Measurements from ENCODE around the gene ALPP. TPM values are rescaled to one million over a fixed set of nuclear protein-coding genes. Genes with fewer than 3 reads are reported as not detected.

ALPP gene
- total and polyA plus RNA-seq, 2 donors (not counting 3 experiments of a cell fraction or from before 2014, with no cell fraction given): not detected

- POLR2A ChIA-PET: no interaction called here
- Histone ChIP-seq H3K36me3 (ENCODE audit: control insufficient read depth in 2 of 2, extremely low read depth in 1 of 2, insufficient read depth in 2 of 2, low read length in 2 of 2) (no peaks in the 10 kb centered on the region), H3K9me1 (replicated peaks; ENCODE audit: control insufficient read depth, extremely low read depth, insufficient read depth, low read length) (no peaks in the 10 kb centered on the region), H3K27me3 (ENCODE audit: control insufficient read depth in 2 of 2, insufficient read depth in 2 of 2, low read length in 2 of 2) (peaks cover 5 to 13% of the 10 kb centered on the region in 2 experiments), H3K79me2 (ENCODE audit: control insufficient read depth, insufficient read depth, low read length) (no peaks in the 10 kb centered on the region), H3K4me2 (ENCODE audit: insufficient read depth, low read length) (no peak overlapping the region), H3K4me3 (replicated peaks in 1 of 3; ENCODE audit: insufficient read depth in 1 of 3, low read depth in 1 of 3, low read length in 3 of 3) (no peak overlapping the region), H3K4me1 (ENCODE audit: control insufficient read depth, extremely low read depth, insufficient read depth, low read length) (no peaks in the 10 kb centered on the region), H4K20me1 (replicated peaks; ENCODE audit: control insufficient read depth, extremely low read depth, insufficient read depth, low read length) (no peaks in the 10 kb centered on the region), H3K9ac (replicated peaks; ENCODE audit: extremely low read depth, insufficient read depth, low read length) (no peak overlapping the region), H3K9me3 (replicated peaks; ENCODE audit: control insufficient read depth, insufficient read depth, low read length) (no peaks in the 10 kb centered on the region), H3K27ac (ENCODE audit: insufficient read depth, low read depth, low read length) (no peak overlapping the region), H2AFZ (ENCODE audit: low read depth, low read length) (no peak overlapping the region)
- BruUV-seq (replicated peaks): no TSS peak
- intact Hi-C loops (cut with micrococcal nuclease) (no loop called here), dilution Hi-C loops (cut with MboI; ENCODE audit: extremely low pct_ligation_motif_present, low sequenced_read_pairs) (no loop called here)
- CTCF ChIA-PET: interaction anchor here (1.3 to 1.6 kb wide), 3 partner anchors 36 to 472 kb away, joined by 3 to 7 read pairs (median 4); no protein-coding TSS in a partner anchor
- no peak for TF ChIP-seq GATA2 (IDR thresholded peaks at IDR 0.05; ENCODE audit: insufficient read depth, insufficient read length, low read depth, low read length)
- no peak for TF ChIP-seq MAX (IDR thresholded peaks at IDR 0.05; ENCODE audit: insufficient read depth, insufficient read length)
- no peak for TF ChIP-seq POLR2AphosphoS5 (IDR thresholded peaks at IDR 0.05; ENCODE audit: insufficient read depth, low read depth, low read length)
- TF ChIP-seq FOS (IDR thresholded peaks at IDR 0.05; ENCODE audit: borderline replicate concordance, insufficient read depth, low read length): no peak
- no peak for TF ChIP-seq MYC (IDR thresholded peaks at IDR 0.05; ENCODE audit: low read depth, low read length)
- TF ChIP-seq CTCF (IDR thresholded peaks at IDR 0.05; ENCODE audit: extremely low read depth in 1 of 2, insufficient read depth in 1 of 2, low read depth in 1 of 2, low read length in 2 of 2): no peak
- TF ChIP-seq JUN (IDR thresholded peaks at IDR 0.05; ENCODE audit: borderline replicate concordance, insufficient read depth, insufficient read length, low read depth): no peak
- no peak for TF ChIP-seq POLR2A (IDR thresholded peaks at IDR 0.05; ENCODE audit: low read depth, low read length)
- TF ChIP-seq EZH2 (IDR thresholded peaks at IDR 0.05; ENCODE audit: borderline replicate concordance, low read depth, low read length, severe bottlenecking): no peak
- no peak for DNase-seq (ENCODE audit: low read depth, low spot score)
- FAIRE-seq: no peak
Observed at GRCh38 chr2:232372231-232373208, 6.0 kb upstream of the ALPP start.
